Tibial artery (tissue), 4 donors: ENCODE data around the gene BCAP31.

Source experiments
- DNase-seq, 2 donors: peaks; one replicate each; pipeline ENCODE4 v3.0.0-alpha.2; 2019
- H3K27ac ChIP-seq, 2 donors: fragments of 200-600 bp; sonication (generic) in 1 of 2; 1 replicate in 1 of 2; 2 replicates in 1 of 2; pipeline ENCODE4 v1.5.1; 2018 to 2019; ENCODE audit warnings: mild to moderate bottlenecking in 1 of 2
- H3K27me3 ChIP-seq, 2 donors: fragments of 200-600 bp; sonication (generic) in 1 of 2; one replicate each; pipeline versions ENCODE4 v1.5.1 to v1.6.0; 2016 to 2019
- H3K36me3 ChIP-seq, 3 donors: fragments of 200-600 bp; sonication (generic) in 2 of 3; one replicate each; pipeline ENCODE4 v1.5.1; 2016 to 2019; ENCODE audit warnings: mild to moderate bottlenecking in 2 of 3
- H3K4me1 ChIP-seq, 4 donors: fragments of 200-600 bp; sonication (generic) in 2 of 4; 1 replicate in 3 of 4; 2 replicates in 1 of 4; pipeline ENCODE4 v1.5.1; 2016 to 2019
- H3K4me3 ChIP-seq, 2 donors: fragments of 200-600 bp; sonication (generic) in 1 of 2; 1 replicate in 1 of 2; 2 replicates in 1 of 2; pipeline ENCODE4 v1.5.1; 2018 to 2019; ENCODE audit warnings: mild to moderate bottlenecking in 2 of 2
- H3K9me3 ChIP-seq, 3 donors: fragments of 200-600 bp; sonication (generic) in 1 of 3; one replicate each; pipeline ENCODE4 v1.5.1; 2016 to 2019
- CTCF ChIP-seq, 2 experiments: fragments of 200-600 bp in 1 of 2; fragments of 450-650 bp in 1 of 2; IDR thresholded peaks; one replicate each; pipeline ENCODE4 v1.5.1; 2017 to 2019; ENCODE audit warnings: antibody characterized with exemption in 2 of 2, mild to moderate bottlenecking in 1 of 2, moderate library complexity in 1 of 2
- intact Hi-C: fragments of 100-400 bp; cut with DNase I; formaldehyde crosslinking; loops from one replicate; pipeline ENCODE4 v1.15.0; 2023; ENCODE audit warnings: low total_unique reads

The BCAP31 gene

GRCh38 chrX:153723351-153724251 lies 586 bp downstream of the BCAP31 start:
- Histone ChIP-seq H3K36me3 (peaks cover 14 to 23% (median 22%) of the 10 kb centered on the region in 3 donors), H3K27me3 (no peaks in the 10 kb centered on the region), H3K9me3 (peaks cover 0 to 5% (median 0%) of the 10 kb centered on the region in 3 donors), H3K4me3 (peak overlapping the region; percentile 68 to 80), H3K27ac (peak overlapping the region; percentile 92 to 95), H3K4me1 (peaks cover 0 to 52% (median 42%) of the 10 kb centered on the region in 4 donors)
- intact Hi-C loops: no loop called here
- peak in 1 of 2 experiments; percentile 17 for TF ChIP-seq CTCF (IDR thresholded peaks at IDR 0.05)
- no peak for DNase-seq

GRCh38 chrX:153722704-153723350 lies 1.4 kb downstream of the BCAP31 start:
- intact Hi-C loops: no loop called here
- H3K36me3 ChIP-seq: peaks cover 14 to 29% (median 26%) of the 10 kb centered on the region in 3 donors
- peaks cover 0 to 44% (median 36%) of the 10 kb centered on the region in 4 donors for H3K4me1 ChIP-seq
- no peak for DNase-seq
- H3K27me3 ChIP-seq: no peaks in the 10 kb centered on the region
- peaks cover 0 to 5% (median 0%) of the 10 kb centered on the region in 3 donors for H3K9me3 ChIP-seq
- peak overlapping the region; percentile 92 to 95 for H3K27ac ChIP-seq
- peak overlapping the region; percentile 68 to 80 for H3K4me3 ChIP-seq
- no peak for TF ChIP-seq CTCF (IDR thresholded peaks at IDR 0.05)

- H3K4me3 ChIP-seq: no peak overlapping the region
- DNase-seq: no peak
- no peaks in the 10 kb centered on the region for H3K27me3 ChIP-seq
- peaks cover 18 to 55% (median 40%) of the 10 kb centered on the region in 3 donors for H3K36me3 ChIP-seq
- intact Hi-C loops: no loop called here
- peaks cover 0 to 13% (median 6%) of the 10 kb centered on the region in 4 donors for H3K4me1 ChIP-seq
- H3K9me3 ChIP-seq: peaks cover 0 to 5% (median 0%) of the 10 kb centered on the region in 3 donors
- no peak for TF ChIP-seq CTCF (IDR thresholded peaks at IDR 0.05)
- no peak overlapping the region for H3K27ac ChIP-seq
These were observed 4.5 kb downstream of the BCAP31 start for GRCh38 chrX:153719701-153720100.

- no peaks in the 10 kb centered on the region for H3K27me3 ChIP-seq
- TF ChIP-seq CTCF (IDR thresholded peaks at IDR 0.05): no peak
- H3K4me3 ChIP-seq: no peak overlapping the region
- peaks cover 0 to 13% (median 6%) of the 10 kb centered on the region in 4 donors for H3K4me1 ChIP-seq
- no peak overlapping the region for H3K27ac ChIP-seq
- intact Hi-C loops: no loop called here
- peaks cover 18 to 59% (median 45%) of the 10 kb centered on the region in 3 donors for H3K36me3 ChIP-seq
- DNase-seq: no peak
- H3K9me3 ChIP-seq: peaks cover 0 to 5% (median 0%) of the 10 kb centered on the region in 3 donors
These were observed 4.9 kb downstream of the BCAP31 start for GRCh38 chrX:153719238-153719637.

- H3K9me3 ChIP-seq: no peaks in the 10 kb centered on the region
- intact Hi-C loops: no loop called here
- TF ChIP-seq CTCF (IDR thresholded peaks at IDR 0.05): no peak
- DNase-seq: no peak
- no peaks in the 10 kb centered on the region for H3K27me3 ChIP-seq
- peaks cover 0 to 4% (median under 1%) of the 10 kb centered on the region in 4 donors for H3K4me1 ChIP-seq
- H3K36me3 ChIP-seq: peaks cover 18 to 69% (median 45%) of the 10 kb centered on the region in 3 donors
- H3K4me3 ChIP-seq: no peak overlapping the region
- H3K27ac ChIP-seq: no peak overlapping the region
These were observed 6.7 kb downstream of the BCAP31 start for GRCh38 chrX:153717445-153717844.
